HG03342 (cell line): ENCODE results near the gene SEPTIN6.
A peak's percentile ranks its signal among the peaks of the same experiment; 100 is the strongest.
"Not testable (repeated sequence)": the region's sequence is repeated elsewhere in the genome, so short reads cannot be mapped to it uniquely, and the experiment has no call there.

Experiments used
- ATAC-seq: cut with Tn5 transposase; IDR thresholded peaks from one replicate; pipeline ENCODE4 v1.9.1; 2021; ENCODE audit warnings: mild to moderate bottlenecking, moderate library complexity; ENCODE audit not compliant: unreplicated experiment

SEPTIN6 gene

GRCh38 chrX:119692191-119693039 lies 553 bp downstream of the SEPTIN6 start:
- peak; percentile 25 for ATAC-seq

- no peak for ATAC-seq
Observed at GRCh38 chrX:119690921-119691716, 1.8 kb downstream of the SEPTIN6 start.

GRCh38 chrX:119688911-119689321 lies 4.1 kb downstream of the SEPTIN6 start:
- no peak for ATAC-seq

GRCh38 chrX:119687661-119688413 lies 5.1 kb downstream of the SEPTIN6 start:
- no peak for ATAC-seq

- peak; percentile 44 for ATAC-seq
Observed at GRCh38 chrX:119686087-119686691, 6.8 kb downstream of the SEPTIN6 start.

GRCh38 chrX:119685225-119686066 lies 7.5 kb downstream of the SEPTIN6 start:
- ATAC-seq: peak; percentile 59

GRCh38 chrX:119684916-119685224 lies 8.1 kb downstream of the SEPTIN6 start:
- ATAC-seq: no peak

GRCh38 chrX:119684312-119684711 lies 8.7 kb downstream of the SEPTIN6 start:
- ATAC-seq: not testable (repeated sequence)

GRCh38 chrX:119682019-119682989 lies 10.7 kb downstream of the SEPTIN6 start:
- no peak for ATAC-seq

- no peak for ATAC-seq
Observed at GRCh38 chrX:119677654-119677981, 15.3 kb downstream of the SEPTIN6 start.

- ATAC-seq: no peak
Observed at GRCh38 chrX:119676949-119677653, 15.9 kb downstream of the SEPTIN6 start.

- ATAC-seq: no peak
Observed at GRCh38 chrX:119673336-119673735, 19.6 kb downstream of the SEPTIN6 start.

- ATAC-seq: no peak
Observed at GRCh38 chrX:119672426-119672825, 20.5 kb downstream of the SEPTIN6 start.

- no peak for ATAC-seq
Observed at GRCh38 chrX:119669424-119670037, 23.4 kb downstream of the SEPTIN6 start.

- no peak for ATAC-seq
Observed at GRCh38 chrX:119667111-119667878, 25.7 kb downstream of the SEPTIN6 start.

GRCh38 chrX:119664877-119665276 lies 28.1 kb downstream of the SEPTIN6 start:
- not testable (repeated sequence) for ATAC-seq

GRCh38 chrX:119661486-119661885 lies 31.5 kb downstream of the SEPTIN6 start:
- no peak for ATAC-seq
